Central memory CD8-positive, alpha-beta T cell (primary cell): ENCODE results near the gene NEIL1.

Experiments used
- ATAC-seq: fragments of 150-1000 bp; cut with Tn5 transposase; replicated peaks from 2 replicates; pipeline ENCODE4 v1.10.0; 2022; ENCODE audit warnings: mild to moderate bottlenecking, moderate FRiP score, moderate number of reproducible peaks; ENCODE audit not compliant: poor library complexity, severe bottlenecking; ENCODE audit errors: extremely low read depth
- DNase-seq, 2 donors: peaks; one replicate each; pipeline ENCODE4 v3.0.0; 2021; ENCODE audit warnings: low spot score in 2 of 2
- H3K27ac Mint-ChIP-seq: one replicate; pipeline ENCODE4 v1.8.0; 2022; ENCODE audit warnings: low read depth, mild to moderate bottlenecking, moderate library complexity, mixed read lengths
- H3K27me3 Mint-ChIP-seq: one replicate; pipeline ENCODE4 v1.8.0; 2022; ENCODE audit warnings: mixed read lengths
- H3K36me3 Mint-ChIP-seq: one replicate; pipeline ENCODE4 v1.8.0; 2022; ENCODE audit warnings: mild to moderate bottlenecking, moderate library complexity, mixed read lengths; ENCODE audit not compliant: insufficient read depth
- H3K4me1 Mint-ChIP-seq: one replicate; pipeline ENCODE4 v1.8.0; 2022; ENCODE audit warnings: mixed read lengths
- H3K4me3 Mint-ChIP-seq: one replicate; pipeline ENCODE4 v1.8.0; 2022; ENCODE audit warnings: mild to moderate bottlenecking, moderate library complexity, mixed read lengths
- H3K9me3 Mint-ChIP-seq: one replicate; pipeline ENCODE4 v1.8.0; 2022; ENCODE audit warnings: mixed read lengths

NEIL1 gene

DNA sequence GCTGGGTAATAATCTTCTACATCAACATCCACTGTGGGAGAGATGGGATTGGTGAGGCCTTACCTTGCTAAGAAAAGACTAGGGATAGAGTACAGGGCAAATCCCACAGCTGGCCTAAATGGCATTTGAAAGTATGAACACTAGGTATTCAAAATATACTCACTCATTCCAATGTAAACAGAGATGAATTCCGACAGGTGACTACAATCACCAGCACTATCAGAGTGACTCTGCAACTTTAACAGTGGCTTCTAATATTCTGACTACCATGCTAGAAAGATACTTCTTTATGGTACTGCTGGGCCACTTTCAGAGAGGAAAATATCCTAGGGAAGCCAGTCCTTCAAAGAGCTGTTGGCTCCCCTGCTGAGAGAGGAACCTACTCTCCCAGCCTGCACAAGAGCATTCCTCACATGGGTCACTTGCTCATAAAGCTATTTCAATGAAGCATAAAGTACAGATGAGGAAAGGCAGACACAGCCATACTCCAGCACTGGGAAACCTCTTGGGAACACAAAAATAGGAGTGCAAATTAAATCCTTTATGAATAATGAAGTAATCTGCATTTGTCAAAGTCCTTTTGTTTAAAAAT is 43.0 kb downstream of the NEIL1 start:
- H3K27ac Mint-ChIP-seq: no peak overlapping the region
- peaks cover 79% of the 10 kb centered on the region for H3K36me3 Mint-ChIP-seq
- DNase-seq (no peak), ATAC-seq (no peak)
- H3K9me3 Mint-ChIP-seq: no peaks in the 10 kb centered on the region
- peaks cover 10% of the 10 kb centered on the region for H3K4me1 Mint-ChIP-seq
- no peaks in the 10 kb centered on the region for H3K27me3 Mint-ChIP-seq
- H3K4me3 Mint-ChIP-seq: no peak overlapping the region

DNA sequence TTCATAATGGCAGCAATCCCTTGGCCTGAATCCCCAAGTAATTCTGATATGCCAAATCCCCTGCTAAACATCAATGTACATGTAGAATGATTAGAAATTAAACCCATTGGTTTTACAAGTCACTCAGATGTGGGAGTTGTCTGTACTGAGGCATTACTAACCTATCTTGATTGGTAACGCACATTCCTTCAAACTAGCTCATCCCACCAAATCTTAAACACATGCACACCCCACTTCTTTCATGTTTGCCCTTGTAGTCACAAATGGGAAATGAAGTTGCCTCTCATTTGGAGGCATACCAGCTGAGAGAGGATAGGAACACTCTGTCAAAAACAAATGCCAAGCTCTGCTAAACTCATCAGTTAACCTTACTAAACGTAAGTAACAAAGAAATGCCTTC is 50.7 kb downstream of the NEIL1 start:
- Mint-ChIP-seq H3K9me3 (no peaks in the 10 kb centered on the region), H3K36me3 (peaks cover 66% of the 10 kb centered on the region), H3K27me3 (no peaks in the 10 kb centered on the region), H3K4me3 (no peak overlapping the region), H3K27ac (peak overlapping the region; percentile 35), H3K4me1 (peaks cover 13% of the 10 kb centered on the region)
- DNase-seq: no peak
- ATAC-seq: no peak

DNA sequence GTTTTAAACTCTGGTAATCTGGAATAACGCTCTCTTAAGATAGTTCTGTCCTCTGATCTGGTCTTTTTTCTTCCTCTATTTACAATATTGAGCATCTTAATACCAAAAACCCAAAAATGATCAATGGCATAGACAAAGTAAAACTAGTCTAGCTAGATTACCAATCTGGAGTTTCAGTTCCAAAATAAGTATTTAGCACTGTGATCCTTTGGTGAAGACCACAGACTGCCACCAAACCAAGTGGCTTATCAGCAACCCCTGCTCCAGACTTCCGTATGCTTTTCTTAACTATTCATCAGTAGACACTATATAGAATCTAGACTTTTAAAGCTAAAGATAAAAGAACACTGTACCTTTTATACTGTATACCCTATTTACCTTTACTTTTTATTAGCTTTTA is 57.1 kb downstream of the NEIL1 start:
- no peak for DNase-seq
- no peaks in the 10 kb centered on the region for H3K27me3 Mint-ChIP-seq
- H3K4me1 Mint-ChIP-seq: peaks cover 10% of the 10 kb centered on the region
- no peak overlapping the region for H3K4me3 Mint-ChIP-seq
- H3K9me3 Mint-ChIP-seq: no peaks in the 10 kb centered on the region
- no peak for ATAC-seq
- H3K27ac Mint-ChIP-seq: peak overlapping the region; percentile 67
- H3K36me3 Mint-ChIP-seq: peaks cover 83% of the 10 kb centered on the region
